Loucy (cell line): ENCODE measurements around the gene RNPEPL1.

Experiments
- CTCF ChIP-seq: fragments of 200-600 bp; sonication (generic); conservative IDR thresholded peaks from 2 replicates; pipeline ENCODE4 v1.5.1; 2014; ENCODE audit warnings: mild to moderate bottlenecking, antibody characterized with exemption, low read length
- EZH2phosphoT487 ChIP-seq: fragments of 200-600 bp; IDR thresholded peaks from 2 replicates; pipeline ENCODE4 v1.6.1; 2018; ENCODE audit warnings: antibody characterized with exemption, mild to moderate bottlenecking, moderate library complexity, borderline replicate concordance

GRCh38 chr2:240582781-240583180 lies 14.5 kb downstream of the RNPEPL1 start:
- no peak for TF ChIP-seq EZH2phosphoT487
- no peak for TF ChIP-seq CTCF
